Smooth muscle cell (in vitro differentiated cells): ENCODE data around the gene TMEFF2. TPM values are rescaled to one million over a fixed set of nuclear protein-coding genes. Genes with fewer than 3 reads are reported as not detected.

Experiments
- DNase-seq: peaks from one replicate; lab custom pipeline; 2025; ENCODE audit not compliant: unreplicated experiment; lab: John Stamatoyannopoulos, UW
- H2AFZ ChIP-seq: fragments of 200-600 bp; sonication (generic); 2 replicates; pipeline ENCODE4 v1.6.0; 2016; ENCODE audit warnings: antibody characterized with exemption, low read depth, mild to moderate bottlenecking
- H3F3A ChIP-seq: fragments of 200-600 bp; sonication (generic); 2 replicates; pipeline ENCODE4 v1.6.0; 2017; ENCODE audit warnings: antibody characterized with exemption, low read depth
- H3K27ac ChIP-seq: fragments of 200-600 bp; sonication (generic); 2 replicates; pipeline ENCODE4 v1.5.1; 2016; ENCODE audit warnings: low read depth, mild to moderate bottlenecking
- H3K27me3 ChIP-seq: fragments of 200-600 bp; sonication (generic); 2 replicates; pipeline ENCODE4 v1.6.1; 2016; ENCODE audit warnings: low read depth, mild to moderate bottlenecking
- H3K36me3 ChIP-seq: fragments of 200-600 bp; sonication (generic); 2 replicates; pipeline ENCODE4 v1.5.1; 2016; ENCODE audit warnings: low read depth
- H3K4me1 ChIP-seq: fragments of 200-600 bp; sonication (generic); 2 replicates; pipeline ENCODE4 v1.5.1; 2016; ENCODE audit warnings: low read depth
- H3K4me2 ChIP-seq: fragments of 200-600 bp; sonication (generic); 2 replicates; pipeline ENCODE4 v1.6.0; 2016; ENCODE audit warnings: mild to moderate bottlenecking
- H3K4me3 ChIP-seq: fragments of 200-600 bp; sonication (generic); 2 replicates; pipeline ENCODE4 v1.5.1; 2016; ENCODE audit warnings: mild to moderate bottlenecking
- H3K79me2 ChIP-seq: fragments of 200-600 bp; sonication (generic); 2 replicates; pipeline ENCODE4 v1.6.0; 2016; ENCODE audit warnings: low read depth, mild to moderate bottlenecking
- H3K9ac ChIP-seq: fragments of 200-600 bp; sonication (generic); 2 replicates; pipeline ENCODE4 v1.6.0; 2016; ENCODE audit warnings: low read depth
- H3K9me3 ChIP-seq: fragments of 200-600 bp; sonication (generic); replicated peaks from 2 replicates; pipeline ENCODE4 v1.5.1; 2016; ENCODE audit warnings: low read depth
- H4K20me1 ChIP-seq: fragments of 200-600 bp; sonication (generic); 2 replicates; pipeline ENCODE4 v1.6.0; 2016; ENCODE audit warnings: low read depth
- CTCF ChIP-seq: fragments of 200-600 bp; sonication (generic); IDR thresholded peaks from 2 replicates; pipeline ENCODE4 v1.5.1; 2017; ENCODE audit warnings: borderline replicate concordance, mild to moderate bottlenecking, antibody characterized with exemption; ENCODE audit not compliant: insufficient read depth, poor library complexity, severe bottlenecking
- WGBS: methylation state at CpG from one replicate; pipeline ENCODE4 v1.1.7; 2016; ENCODE audit warnings: low lambda C conversion rate; 5-methylcytosine and 5-hydroxymethylcytosine counted together
- polyA plus RNA-seq: library from polyadenylated mRNA; unstranded; fragments of >200 nt; fragmentation: Nextera tagmentation; extraction: Ambion mirVana; gene quantifications from 2 replicates; pipeline ENCODE4 v1.2.1, GENCODE V29; 2016
- total RNA-seq: library from RNA; depleted of rRNA; stranded (reverse); fragments of >200 nt; gene quantifications from 2 replicates; pipeline ENCODE4 v1.2.3, GENCODE V29; 2014

TMEFF2 gene
- total and polyA plus RNA-seq, 2 experiments from 2014 or later: not detected

GRCh38 chr2:192068966-192069365, 125.8 kb downstream of the TMEFF2 start:
- Histone ChIP-seq H3K27ac (no peak overlapping the region), H3K27me3 (no peaks in the 10 kb centered on the region), H3K9ac (no peak overlapping the region), H3K9me3 (no peaks in the 10 kb centered on the region), H3K79me2 (no peaks in the 10 kb centered on the region), H3K4me2 (no peak overlapping the region), H3F3A (no peaks in the 10 kb centered on the region), H4K20me1 (no peaks in the 10 kb centered on the region), H2AFZ (no peak overlapping the region), H3K4me1 (no peaks in the 10 kb centered on the region), H3K36me3 (no peaks in the 10 kb centered on the region), H3K4me3 (no peak overlapping the region)
- TF ChIP-seq CTCF: no peak
- DNase-seq: no peak
- 88% methylated on average over 4 of the region's 4 CpGs for WGBS

- Histone ChIP-seq H3K79me2 (no peaks in the 10 kb centered on the region), H3F3A (no peaks in the 10 kb centered on the region), H3K36me3 (no peaks in the 10 kb centered on the region), H3K4me1 (no peaks in the 10 kb centered on the region), H3K27me3 (no peaks in the 10 kb centered on the region), H4K20me1 (no peaks in the 10 kb centered on the region), H3K27ac (no peak overlapping the region), H3K4me3 (no peak overlapping the region), H3K9me3 (no peaks in the 10 kb centered on the region), H2AFZ (no peak overlapping the region), H3K9ac (no peak overlapping the region), H3K4me2 (no peak overlapping the region)
- 62% methylated on average over 1 of the region's 1 CpG for WGBS
- no peak for DNase-seq
- no peak for TF ChIP-seq CTCF
These were observed 127.1 kb downstream of the TMEFF2 start for GRCh38 chr2:192067631-192068030.

GRCh38 chr2:192064459-192064858, 130.3 kb downstream of the TMEFF2 start:
- Histone ChIP-seq H3K9ac (no peak overlapping the region), H4K20me1 (no peaks in the 10 kb centered on the region), H3K4me2 (no peak overlapping the region), H3K27me3 (no peaks in the 10 kb centered on the region), H3K36me3 (no peaks in the 10 kb centered on the region), H3F3A (no peaks in the 10 kb centered on the region), H3K79me2 (no peaks in the 10 kb centered on the region), H3K27ac (no peak overlapping the region), H3K4me3 (no peak overlapping the region), H3K9me3 (no peaks in the 10 kb centered on the region), H3K4me1 (no peaks in the 10 kb centered on the region), H2AFZ (no peak overlapping the region)
- TF ChIP-seq CTCF: no peak
- 91% methylated on average over 2 of the region's 2 CpGs for WGBS
- DNase-seq: no peak

- 80% methylated on average over 3 of the region's 3 CpGs for WGBS
- H3K79me2 ChIP-seq: no peaks in the 10 kb centered on the region
- no peak overlapping the region for H3K4me2 ChIP-seq
- DNase-seq: no peak
- no peaks in the 10 kb centered on the region for H3F3A ChIP-seq
- H3K4me3 ChIP-seq: no peak overlapping the region
- H3K4me1 ChIP-seq: no peaks in the 10 kb centered on the region
- no peak overlapping the region for H2AFZ ChIP-seq
- no peaks in the 10 kb centered on the region for H3K9me3 ChIP-seq
- H4K20me1 ChIP-seq: no peaks in the 10 kb centered on the region
- no peak for TF ChIP-seq CTCF
- H3K27me3 ChIP-seq: no peaks in the 10 kb centered on the region
- H3K27ac ChIP-seq: no peak overlapping the region
- H3K36me3 ChIP-seq: no peaks in the 10 kb centered on the region
- H3K9ac ChIP-seq: no peak overlapping the region
These were observed 134.6 kb downstream of the TMEFF2 start for GRCh38 chr2:192060161-192060560.
